ENCODE results near the gene EML2. TPM values are rescaled to one million over a fixed set of nuclear protein-coding genes. Genes with fewer than 3 reads are reported as not detected.

The EML2 gene
- total and polyA plus RNA-seq, 10 of the 15 experiments (the other 5 are each of a cell fraction or from before 2014, with no cell fraction given) = 1.6 to 64.0 (median 27.5) TPM

DNA sequence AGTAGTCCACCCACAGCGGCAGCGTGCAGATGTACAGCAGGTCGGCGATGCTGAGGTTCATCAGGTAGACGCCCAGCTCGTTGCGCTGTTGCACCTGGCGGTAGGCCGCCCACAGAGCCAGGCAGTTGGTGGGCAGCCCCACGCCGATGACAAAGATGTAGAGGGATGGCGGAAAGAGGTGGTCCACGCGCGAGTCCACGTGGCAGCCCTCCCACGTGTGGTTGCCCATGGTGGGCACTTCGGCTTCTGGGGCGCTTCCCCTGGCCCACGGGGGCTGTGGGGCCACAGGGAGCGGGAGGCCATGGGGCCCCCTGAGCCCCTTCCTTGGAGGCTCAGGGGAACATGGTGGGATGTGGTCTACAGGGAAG is 47.6 kb downstream of the EML2 start:
- Histone ChIP-seq H2AFZ (ENCODE audit: control insufficient read depth, low read depth, low read length) (no peak overlapping the region), H3K9ac (ENCODE audit: control insufficient read depth, insufficient read depth, low read length) (no peak overlapping the region), H3K4me2 (ENCODE audit: control insufficient read depth, insufficient read depth) (no peak overlapping the region), H3K27me3 (replicated peaks in 1 of 2; ENCODE audit: control insufficient read depth in 2 of 2, insufficient read depth in 2 of 2, low read length in 1 of 2) (no peaks in the 10 kb centered on the region), H3K4me3 (no peak overlapping the region), H4K20me1 (ENCODE audit: control insufficient read depth, insufficient read depth) (no peaks in the 10 kb centered on the region), H3K27ac (ENCODE audit: control insufficient read depth, insufficient read depth) (no peak overlapping the region), H3K9me3 (replicated peaks; ENCODE audit: control insufficient read depth, insufficient read depth, low read length) (no peaks in the 10 kb centered on the region; the same call in 2 of the 3 replicates), H3K36me3 (ENCODE audit: control insufficient read depth in 2 of 2, insufficient read depth in 2 of 2, low read length in 1 of 2) (no peaks in the 10 kb centered on the region), H3K79me2 (ENCODE audit: control insufficient read depth, insufficient read depth, low read length) (no peaks in the 10 kb centered on the region), H3K4me1 (ENCODE audit: control insufficient read depth, insufficient read depth, low read length) (no peaks in the 10 kb centered on the region; the same call in 1 of the 2 replicates)
- no TSS peak for BruUV-seq (replicated peaks)
- CTCF ChIA-PET = interaction anchor here (0.9 kb wide), 1 partner anchor 38 kb away, joined by 3 read pairs; no protein-coding TSS in a partner anchor
- TF ChIP-seq JUND (IDR thresholded peaks at IDR 0.05; ENCODE audit: low read depth, low read length) (no peak), CEBPB (IDR thresholded peaks at IDR 0.05; ENCODE audit: borderline replicate concordance in 1 of 2, low read depth in 2 of 2, low read length in 2 of 2) (no peak), TARDBP (IDR thresholded peaks at IDR 0.05; ENCODE audit: borderline replicate concordance) (no peak), SP1 (IDR thresholded peaks at IDR 0.05; ENCODE audit: low read depth, low read length) (no peak), SMAD5 (IDR thresholded peaks at IDR 0.05; ENCODE audit: low read depth) (no peak), IRF4 (IDR thresholded peaks at IDR 0.05; ENCODE audit: low read depth, low read length) (no peak), SIN3A (IDR thresholded peaks at IDR 0.05; ENCODE audit: low read depth, low read length) (no peak), RAD21 (IDR thresholded peaks at IDR 0.05; ENCODE audit: insufficient read depth, low read depth, low read length) (no peak), POLR2AphosphoS5 (IDR thresholded peaks at IDR 0.05; ENCODE audit: low read length) (no peak)
- TF ChIP-seq, protein P1, sequence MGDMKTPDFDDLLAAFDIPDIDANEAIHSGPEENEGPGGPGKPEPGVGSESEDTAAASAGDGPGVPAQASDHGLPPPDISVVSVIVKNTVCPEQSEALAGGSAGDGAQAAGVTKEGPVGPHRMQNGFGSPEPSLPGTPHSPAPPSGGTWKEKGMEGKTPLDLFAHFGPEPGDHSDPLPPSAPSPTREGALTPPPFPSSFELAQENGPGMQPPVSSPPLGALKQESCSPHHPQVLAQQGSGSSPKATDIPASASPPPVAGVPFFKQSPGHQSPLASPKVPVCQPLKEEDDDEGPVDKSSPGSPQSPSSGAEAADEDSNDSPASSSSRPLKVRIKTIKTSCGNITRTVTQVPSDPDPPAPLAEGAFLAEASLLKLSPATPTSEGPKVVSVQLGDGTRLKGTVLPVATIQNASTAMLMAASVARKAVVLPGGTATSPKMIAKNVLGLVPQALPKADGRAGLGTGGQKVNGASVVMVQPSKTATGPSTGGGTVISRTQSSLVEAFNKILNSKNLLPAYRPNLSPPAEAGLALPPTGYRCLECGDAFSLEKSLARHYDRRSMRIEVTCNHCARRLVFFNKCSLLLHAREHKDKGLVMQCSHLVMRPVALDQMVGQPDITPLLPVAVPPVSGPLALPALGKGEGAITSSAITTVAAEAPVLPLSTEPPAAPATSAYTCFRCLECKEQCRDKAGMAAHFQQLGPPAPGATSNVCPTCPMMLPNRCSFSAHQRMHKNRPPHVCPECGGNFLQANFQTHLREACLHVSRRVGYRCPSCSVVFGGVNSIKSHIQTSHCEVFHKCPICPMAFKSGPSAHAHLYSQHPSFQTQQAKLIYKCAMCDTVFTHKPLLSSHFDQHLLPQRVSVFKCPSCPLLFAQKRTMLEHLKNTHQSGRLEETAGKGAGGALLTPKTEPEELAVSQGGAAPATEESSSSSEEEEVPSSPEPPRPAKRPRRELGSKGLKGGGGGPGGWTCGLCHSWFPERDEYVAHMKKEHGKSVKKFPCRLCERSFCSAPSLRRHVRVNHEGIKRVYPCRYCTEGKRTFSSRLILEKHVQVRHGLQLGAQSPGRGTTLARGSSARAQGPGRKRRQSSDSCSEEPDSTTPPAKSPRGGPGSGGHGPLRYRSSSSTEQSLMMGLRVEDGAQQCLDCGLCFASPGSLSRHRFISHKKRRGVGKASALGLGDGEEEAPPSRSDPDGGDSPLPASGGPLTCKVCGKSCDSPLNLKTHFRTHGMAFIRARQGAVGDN (IDR thresholded peaks at IDR 0.05) = no peak
- TF ChIP-seq, protein P2, sequence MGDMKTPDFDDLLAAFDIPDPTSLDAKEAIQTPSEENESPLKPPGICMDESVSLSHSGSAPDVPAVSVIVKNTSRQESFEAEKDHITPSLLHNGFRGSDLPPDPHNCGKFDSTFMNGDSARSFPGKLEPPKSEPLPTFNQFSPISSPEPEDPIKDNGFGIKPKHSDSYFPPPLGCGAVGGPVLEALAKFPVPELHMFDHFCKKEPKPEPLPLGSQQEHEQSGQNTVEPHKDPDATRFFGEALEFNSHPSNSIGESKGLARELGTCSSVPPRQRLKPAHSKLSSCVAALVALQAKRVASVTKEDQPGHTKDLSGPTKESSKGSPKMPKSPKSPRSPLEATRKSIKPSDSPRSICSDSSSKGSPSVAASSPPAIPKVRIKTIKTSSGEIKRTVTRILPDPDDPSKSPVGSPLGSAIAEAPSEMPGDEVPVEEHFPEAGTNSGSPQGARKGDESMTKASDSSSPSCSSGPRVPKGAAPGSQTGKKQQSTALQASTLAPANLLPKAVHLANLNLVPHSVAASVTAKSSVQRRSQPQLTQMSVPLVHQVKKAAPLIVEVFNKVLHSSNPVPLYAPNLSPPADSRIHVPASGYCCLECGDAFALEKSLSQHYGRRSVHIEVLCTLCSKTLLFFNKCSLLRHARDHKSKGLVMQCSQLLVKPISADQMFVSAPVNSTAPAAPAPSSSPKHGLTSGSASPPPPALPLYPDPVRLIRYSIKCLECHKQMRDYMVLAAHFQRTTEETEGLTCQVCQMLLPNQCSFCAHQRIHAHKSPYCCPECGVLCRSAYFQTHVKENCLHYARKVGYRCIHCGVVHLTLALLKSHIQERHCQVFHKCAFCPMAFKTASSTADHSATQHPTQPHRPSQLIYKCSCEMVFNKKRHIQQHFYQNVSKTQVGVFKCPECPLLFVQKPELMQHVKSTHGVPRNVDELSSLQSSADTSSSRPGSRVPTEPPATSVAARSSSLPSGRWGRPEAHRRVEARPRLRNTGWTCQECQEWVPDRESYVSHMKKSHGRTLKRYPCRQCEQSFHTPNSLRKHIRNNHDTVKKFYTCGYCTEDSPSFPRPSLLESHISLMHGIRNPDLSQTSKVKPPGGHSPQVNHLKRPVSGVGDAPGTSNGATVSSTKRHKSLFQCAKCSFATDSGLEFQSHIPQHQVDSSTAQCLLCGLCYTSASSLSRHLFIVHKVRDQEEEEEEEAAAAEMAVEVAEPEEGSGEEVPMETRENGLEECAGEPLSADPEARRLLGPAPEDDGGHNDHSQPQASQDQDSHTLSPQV (IDR thresholded peaks at IDR 0.05) = no peak
- TF ChIP-seq, protein P3, sequence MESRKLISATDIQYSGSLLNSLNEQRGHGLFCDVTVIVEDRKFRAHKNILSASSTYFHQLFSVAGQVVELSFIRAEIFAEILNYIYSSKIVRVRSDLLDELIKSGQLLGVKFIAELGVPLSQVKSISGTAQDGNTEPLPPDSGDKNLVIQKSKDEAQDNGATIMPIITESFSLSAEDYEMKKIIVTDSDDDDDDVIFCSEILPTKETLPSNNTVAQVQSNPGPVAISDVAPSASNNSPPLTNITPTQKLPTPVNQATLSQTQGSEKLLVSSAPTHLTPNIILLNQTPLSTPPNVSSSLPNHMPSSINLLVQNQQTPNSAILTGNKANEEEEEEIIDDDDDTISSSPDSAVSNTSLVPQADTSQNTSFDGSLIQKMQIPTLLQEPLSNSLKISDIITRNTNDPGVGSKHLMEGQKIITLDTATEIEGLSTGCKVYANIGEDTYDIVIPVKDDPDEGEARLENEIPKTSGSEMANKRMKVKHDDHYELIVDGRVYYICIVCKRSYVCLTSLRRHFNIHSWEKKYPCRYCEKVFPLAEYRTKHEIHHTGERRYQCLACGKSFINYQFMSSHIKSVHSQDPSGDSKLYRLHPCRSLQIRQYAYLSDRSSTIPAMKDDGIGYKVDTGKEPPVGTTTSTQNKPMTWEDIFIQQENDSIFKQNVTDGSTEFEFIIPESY (IDR thresholded peaks at IDR 0.05) = no peak
- SMC1A ChIA-PET (ENCODE audit: uncharacterized antibody, unreplicated experiment) = interaction anchor here (1.6 kb wide), 1 partner anchor 50 kb away, joined by 5 read pairs; no protein-coding TSS in a partner anchor
- RAD21 ChIA-PET (ENCODE audit: unreplicated experiment) = interaction anchor here (1.7 kb wide), 1 partner anchor 50 kb away, joined by 5 read pairs; no protein-coding TSS in a partner anchor
- POLR2A ChIA-PET = no interaction called here
- FAIRE-seq (no peak), DNase-seq (ENCODE audit: low read depth, low spot score) (no peak), ATAC-seq (no peak)
- WGBS (ENCODE audit: insufficient coverage, insufficient replicate concordance, low lambda C conversion rate, missing lambda C conversion rate) = 77% methylated on average over 21 of the region's 21 CpGs
- intact Hi-C loops (cut with micrococcal nuclease; ENCODE audit: unreplicated experiment) = loop anchor here (1.0 kb wide), 1 partner anchor 51 kb away; no protein-coding TSS in a partner anchor
- in situ Hi-C loops (cut with MboI) = no loop called here

Data from GM12878 (cell line).